IPS DF 4.7 (cell line): Measurements from ENCODE around the gene MKRN2OS.

Experiments used
- DNase-seq: peaks from one replicate; pipeline ENCODE4 v3.0.0-alpha.2; 2013; ENCODE audit warnings: low spot score; ENCODE audit errors: extremely low read depth

Gene MKRN2OS, protein sequence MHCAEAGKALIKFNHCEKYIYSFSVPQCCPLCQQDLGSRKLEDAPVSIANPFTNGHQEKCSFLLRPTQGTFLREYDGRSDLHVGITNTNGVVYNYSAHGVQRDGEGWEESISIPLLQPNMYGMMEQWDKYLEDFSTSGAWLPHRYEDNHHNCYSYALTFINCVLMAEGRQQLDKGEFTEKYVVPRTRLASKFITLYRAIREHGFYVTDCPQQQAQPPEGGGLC

DNA sequence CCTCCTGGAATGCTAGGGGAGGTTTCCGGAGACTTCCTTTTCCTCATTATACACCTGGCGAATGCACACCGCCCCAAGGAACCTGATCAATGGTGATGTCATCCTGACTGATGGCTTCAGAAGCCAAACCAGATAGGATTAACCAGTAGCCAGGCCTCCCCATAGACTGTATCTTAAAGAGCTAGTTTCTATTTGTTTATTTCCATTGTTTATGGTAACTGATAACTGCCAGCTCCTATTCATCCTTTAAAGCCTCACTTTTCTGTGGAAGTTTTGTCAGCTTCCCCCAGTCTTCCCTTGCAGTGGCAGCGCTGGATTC lies at the start of gene MKRN2OS:
Gene MKRN2OS (minus strand): TSS at position 27 of the 319 bp plus-strand sequence. CDS start 35 bp downstream, outside the sequence.
- DNase-seq: no peak

DNA sequence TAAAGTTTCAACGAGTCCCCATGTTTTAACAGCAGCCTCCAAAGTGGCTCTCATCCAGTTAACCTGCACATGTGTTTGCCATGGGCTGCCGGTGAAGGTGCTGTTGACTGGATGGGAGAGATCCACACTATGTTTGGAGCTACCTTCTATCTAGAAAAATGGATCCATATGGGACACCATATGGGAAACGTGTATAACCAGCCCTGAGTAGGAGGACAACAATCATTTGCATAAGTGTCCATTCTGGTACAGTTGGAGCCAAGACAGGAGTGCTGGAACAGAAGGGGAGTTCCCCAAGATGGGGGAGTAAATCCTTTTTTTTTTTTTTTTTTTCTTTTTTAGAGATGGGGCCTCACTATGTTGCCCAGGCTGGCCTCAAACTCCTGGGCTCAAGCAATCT lies 48.2 kb upstream of the MKRN2OS start:
- DNase-seq: no peak

DNA sequence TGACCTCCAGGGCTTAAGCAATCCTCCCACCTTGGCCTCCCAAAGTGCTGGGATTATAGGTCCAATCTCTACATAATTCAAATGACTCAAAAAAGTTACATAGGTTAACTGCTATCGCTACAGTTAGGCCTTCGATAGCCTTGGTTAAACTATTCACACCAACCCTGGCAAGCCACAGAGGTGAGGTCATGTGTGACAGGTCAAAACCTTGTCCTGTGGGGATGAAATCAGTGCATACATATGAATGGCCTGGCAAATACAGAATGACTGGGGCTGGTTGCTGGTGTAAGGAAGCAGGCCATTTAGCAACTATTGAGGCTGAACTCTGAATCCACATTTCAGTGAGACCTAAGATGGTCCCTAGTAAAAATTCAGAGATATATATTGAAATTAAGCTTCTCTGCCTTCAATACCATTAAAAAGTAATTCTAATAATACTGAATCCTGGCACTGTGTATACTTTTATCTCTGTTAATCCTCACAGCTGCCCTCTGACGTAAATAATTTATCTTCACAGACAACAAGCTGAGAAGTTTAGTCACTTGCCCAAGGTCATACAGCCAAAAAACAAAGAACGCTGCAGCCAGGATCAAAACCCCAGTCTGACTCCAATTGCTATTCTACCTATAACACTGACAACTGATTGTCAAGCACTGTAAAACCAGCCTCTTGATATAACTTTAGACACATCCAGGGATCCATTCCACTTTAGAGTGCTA lies 46.9 kb upstream of the MKRN2OS start:
- no peak for DNase-seq

DNA sequence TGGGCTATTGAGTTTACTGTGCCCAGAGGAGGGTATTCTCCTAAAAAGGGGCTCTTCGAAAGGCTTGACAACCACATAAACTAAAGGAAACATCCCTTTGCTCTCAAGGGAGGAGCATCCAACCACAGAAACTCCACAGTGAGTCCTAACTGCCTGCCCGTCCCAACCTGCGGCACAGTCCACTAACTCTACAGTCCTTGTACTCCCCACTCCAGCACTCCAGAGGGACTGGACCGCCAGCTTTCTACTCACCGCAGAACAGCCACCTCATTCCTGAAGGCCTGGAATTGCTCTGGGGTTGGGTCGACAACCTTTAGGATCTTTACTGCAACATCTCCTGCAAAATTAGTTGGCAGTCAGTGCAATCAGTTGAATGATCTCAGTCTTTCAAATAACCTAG lies 46.2 kb upstream of the MKRN2OS start:
- DNase-seq: no peak

DNA sequence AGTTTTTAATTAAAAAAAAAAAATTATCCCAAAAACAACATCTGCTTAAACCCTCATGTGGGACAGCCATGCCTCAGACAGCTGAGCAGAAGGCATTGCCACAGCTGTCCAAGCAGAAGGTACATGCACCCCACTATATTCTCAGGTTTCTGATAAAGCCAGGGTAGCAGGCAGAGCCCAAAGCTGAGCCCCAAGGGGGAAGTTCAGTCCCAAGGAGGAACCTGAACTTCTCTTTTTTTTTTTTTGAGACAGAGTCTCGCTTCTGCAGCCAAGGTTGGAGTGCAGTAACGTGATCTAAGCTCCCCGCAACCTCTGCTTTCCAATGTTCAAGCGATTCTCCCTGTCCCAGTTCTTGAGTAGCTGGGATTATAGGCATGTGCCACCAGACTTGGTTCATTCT lies 44.8 kb upstream of the MKRN2OS start:
- DNase-seq: no peak

DNA sequence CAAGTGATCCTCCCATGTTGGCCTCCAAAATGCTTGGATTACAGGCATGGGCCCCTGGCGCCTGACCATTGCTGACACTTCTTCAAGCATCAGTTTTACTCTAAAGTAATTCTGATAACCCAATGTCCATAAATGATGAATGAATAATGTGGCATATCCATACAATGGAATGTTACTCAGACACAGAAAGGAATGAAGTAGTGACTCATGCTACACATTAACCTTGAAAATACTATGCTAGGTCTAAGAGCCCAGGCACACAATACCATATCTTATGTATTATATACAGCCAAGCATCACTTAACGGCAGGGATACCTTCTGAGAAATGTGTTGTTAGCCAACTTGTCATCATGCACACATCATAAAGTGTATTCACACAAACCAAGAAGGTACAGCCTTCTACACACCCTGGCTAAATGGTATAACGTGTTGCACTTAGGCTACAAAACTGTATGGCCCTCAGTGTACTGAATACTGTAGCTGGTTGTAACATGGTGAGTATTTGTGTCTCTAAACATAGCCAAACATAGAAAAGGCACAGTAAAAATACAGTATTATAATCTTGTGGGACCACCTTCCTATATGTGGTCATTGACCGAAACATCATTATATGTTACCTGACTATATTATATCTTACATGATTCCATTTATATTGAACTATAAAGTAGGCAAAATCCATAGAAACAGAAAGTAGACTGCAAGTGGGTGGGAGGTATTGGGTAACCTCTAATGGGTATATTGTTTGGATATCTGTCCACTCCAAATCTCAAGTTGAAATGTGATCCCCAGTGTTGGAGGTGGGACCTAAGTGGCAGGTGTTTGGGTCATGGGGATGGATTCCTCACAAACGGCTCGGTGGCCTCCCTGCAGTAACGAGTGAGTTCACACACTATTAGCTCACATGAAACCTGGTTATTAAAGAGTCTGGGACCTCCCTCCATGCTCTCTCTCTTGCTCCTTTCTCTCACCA lies 43.0 kb upstream of the MKRN2OS start:
- DNase-seq: no peak

DNA sequence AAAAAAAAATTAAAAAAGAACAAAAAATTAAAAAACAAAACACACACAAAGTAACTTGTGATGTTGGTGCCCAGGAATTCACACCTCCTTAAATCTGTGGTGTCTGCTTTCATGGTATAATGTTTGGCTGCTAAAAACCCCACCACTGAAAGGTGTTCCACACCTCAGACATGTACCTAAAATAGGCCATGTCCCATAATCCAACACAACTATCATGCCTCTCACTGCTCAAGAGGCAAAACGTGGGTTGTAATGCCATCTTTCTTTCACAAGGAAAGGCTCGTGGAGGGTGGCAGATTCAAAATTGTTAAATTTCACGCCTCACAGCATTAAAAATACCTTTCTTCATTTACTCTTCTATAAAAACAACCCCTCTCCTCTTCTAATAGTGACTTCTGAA lies 41.1 kb upstream of the MKRN2OS start:
- no peak for DNase-seq

DNA sequence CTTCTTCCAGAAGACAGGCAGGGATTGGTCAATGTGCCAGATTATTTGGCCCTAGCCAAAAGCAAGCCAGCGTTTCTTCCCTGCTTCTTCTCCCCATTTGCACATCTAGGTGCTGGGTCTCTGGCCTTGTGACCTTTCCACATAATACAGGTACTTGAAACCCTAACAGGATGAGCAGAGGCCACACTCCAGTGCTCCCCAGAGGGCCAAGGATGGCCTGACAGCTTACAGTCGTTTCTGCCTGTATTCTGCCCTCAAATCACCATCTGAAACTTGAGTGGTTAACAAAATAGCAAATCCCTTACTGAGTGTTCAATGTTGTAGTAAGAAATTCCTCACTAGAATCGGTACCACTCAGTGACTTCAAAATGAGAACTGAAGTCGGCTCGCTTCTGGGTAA lies 40.7 kb upstream of the MKRN2OS start:
- no peak for DNase-seq

DNA sequence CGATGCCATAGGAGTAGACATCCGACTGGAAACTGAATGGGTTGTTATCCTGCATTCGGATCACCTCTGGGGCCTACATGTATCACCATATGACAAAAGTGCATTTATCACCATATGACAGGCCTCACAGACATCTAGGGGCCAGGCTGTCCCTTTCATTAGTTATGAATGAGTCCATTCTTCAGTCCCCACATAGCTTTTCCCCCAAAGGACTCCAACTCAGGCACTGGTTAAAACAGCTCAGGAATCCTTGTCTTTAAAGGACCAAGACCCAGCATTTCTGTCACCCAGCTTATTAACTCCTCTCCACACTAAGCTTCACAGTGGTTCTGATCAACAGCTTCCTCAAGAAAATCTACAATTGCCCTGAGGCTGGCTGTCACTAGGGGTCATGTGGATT lies 39.9 kb upstream of the MKRN2OS start:
- DNase-seq: no peak

DNA sequence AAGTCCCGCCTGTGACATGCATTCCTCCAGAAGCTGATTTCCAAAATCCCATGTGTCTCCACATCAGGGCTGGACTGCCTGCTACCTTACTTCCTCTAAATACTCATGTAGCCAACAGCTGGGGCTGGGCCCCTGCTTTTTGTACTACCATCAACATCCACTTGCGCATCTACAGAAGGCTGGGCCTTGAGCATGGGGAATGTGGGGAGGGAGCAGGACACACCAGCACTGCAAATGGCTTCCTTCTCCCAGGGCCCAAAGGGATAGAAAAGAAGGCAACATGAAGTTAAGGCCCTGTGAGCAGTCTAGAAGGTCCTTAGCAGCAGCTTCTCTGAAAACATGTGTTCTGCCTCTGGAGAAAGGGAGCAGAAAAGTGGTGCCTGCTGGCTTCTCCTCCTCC lies 38.8 kb upstream of the MKRN2OS start:
- no peak for DNase-seq

DNA sequence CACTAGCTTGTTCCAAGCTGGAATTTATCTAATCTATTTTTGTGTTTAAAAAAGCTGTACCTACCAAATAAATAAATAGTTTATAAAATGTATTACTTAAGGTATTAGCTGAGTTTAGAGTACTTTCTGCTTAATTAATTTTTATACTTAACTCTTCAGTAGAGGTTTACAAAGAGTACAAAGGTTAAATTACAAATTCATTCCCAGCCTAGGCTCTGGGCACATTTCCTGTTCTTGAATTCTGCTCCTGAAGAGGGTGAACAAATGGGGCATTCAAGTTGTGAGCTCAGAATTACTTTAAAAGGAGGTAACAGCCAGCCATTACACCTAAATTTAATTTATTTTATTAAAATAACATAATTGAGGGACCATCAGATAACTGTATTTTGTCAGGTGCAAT lies 38.0 kb upstream of the MKRN2OS start:
- DNase-seq: no peak

DNA sequence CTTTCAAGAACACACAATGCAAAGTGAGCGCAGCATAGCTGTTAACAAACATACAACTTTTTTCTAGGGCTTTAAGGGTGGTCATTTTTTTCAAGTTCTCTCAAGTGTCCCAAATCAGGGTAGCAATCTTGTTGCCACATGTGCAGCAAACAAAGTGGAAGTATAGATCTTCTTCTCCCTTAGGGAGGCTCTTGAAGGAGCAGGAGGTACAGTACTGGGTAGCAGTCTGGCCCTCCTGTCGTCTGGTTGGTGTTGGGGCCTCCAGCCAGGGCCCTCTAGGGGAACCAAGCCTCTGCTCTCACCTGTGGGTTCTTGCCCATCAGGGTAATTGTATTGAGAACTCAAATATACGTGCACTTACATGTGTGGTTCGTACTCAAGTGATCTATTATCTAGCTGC lies 37.4 kb upstream of the MKRN2OS start:
- no peak for DNase-seq

DNA sequence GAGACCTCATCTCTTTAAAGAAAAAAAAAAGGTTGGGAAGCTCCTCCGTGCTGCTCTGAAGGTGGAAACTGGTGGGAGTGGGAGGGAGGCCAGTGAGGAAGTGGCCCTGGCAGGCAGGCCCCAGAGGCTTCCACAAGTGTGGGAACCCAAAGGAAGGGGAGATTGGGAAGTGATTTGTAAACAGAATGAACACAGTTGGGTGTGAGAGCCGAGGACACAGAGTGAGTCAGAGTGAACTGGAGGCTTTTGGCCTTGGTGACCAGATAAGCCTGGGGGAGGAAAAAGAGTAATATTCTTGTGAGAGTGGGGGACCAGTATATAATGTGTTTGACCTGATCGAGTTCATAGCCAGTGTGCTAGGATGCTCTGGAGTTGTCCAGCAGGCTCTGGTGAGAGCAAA lies 34.6 kb upstream of the MKRN2OS start:
- no peak for DNase-seq

DNA sequence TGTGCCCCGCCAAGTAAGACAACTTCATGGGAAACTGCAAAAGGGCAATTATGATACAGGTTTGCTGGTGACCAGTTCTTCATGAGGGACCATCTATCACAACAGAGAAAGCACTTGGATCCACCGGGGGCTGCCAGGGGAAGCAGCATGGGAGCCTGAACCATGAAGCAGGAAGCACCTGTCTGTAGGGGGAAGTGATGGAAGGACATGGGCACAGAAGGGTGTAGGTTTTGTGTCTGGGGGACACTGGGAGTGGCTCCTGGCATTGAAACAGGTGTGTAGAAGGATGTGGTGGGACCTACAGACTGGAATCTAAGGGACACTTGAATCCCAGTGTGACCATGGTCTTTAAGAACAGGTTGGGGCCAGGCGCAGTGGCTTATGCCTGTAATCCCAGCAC lies 34.2 kb upstream of the MKRN2OS start:
- no peak for DNase-seq

DNA sequence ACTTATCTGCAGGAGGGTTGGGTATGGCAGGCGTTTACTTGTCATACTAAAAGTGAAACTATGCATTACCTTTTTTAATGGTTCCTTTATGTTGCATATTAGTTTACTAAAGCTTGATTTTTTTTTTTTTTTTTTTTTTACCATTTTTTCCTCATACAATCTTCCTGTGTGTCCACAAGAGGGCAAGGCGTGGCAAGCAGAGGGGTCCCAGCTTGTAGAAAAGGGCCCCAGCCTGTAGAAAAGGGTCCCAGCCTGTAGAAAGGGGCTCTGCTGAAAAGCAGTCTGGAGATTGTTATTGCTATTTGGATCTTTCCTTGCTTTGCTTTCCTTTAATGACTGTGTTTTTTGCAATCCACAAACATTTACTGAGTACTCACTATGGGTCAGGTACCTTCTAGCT lies 33.4 kb upstream of the MKRN2OS start:
- DNase-seq: no peak

DNA sequence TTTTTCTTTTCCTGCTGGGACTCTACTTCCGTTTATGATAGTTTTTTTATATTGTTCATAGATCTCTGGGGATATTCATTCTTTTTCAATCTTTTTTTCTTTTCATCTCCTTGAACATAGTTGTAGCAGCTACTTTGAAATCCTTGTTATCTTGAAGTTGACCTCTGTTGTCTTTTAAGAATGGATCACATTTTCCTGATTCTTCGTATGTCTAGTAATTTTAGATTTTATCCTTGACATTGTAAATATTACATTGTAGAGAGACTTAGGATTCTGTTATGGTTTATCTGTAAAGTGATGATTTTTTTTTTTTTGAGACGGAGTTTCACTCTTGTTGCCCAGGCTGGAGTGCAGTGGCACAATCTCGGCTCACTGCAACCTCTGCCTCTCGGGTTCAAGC lies 32.1 kb upstream of the MKRN2OS start:
- no peak for DNase-seq

DNA sequence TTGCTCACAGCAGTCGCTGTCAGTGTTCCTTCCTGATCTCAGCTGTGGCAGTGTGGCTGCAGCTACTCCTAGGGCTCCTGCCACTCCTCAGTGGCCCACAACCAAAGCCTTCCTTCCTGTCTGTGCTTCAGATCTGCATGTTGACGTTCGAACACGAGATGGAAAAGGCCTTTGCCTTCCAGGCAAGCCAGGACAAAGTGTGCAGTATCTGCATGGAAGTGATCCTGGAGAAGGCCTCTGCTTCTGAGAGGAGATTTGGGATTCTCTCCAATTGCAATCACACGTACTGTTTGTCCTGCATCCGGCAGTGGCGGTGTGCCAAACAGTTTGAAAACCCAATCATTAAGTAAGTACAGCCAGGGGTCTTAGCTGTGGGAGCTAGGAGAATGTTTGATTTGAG lies 29.4 kb upstream of the MKRN2OS start:
- no peak for DNase-seq

DNA sequence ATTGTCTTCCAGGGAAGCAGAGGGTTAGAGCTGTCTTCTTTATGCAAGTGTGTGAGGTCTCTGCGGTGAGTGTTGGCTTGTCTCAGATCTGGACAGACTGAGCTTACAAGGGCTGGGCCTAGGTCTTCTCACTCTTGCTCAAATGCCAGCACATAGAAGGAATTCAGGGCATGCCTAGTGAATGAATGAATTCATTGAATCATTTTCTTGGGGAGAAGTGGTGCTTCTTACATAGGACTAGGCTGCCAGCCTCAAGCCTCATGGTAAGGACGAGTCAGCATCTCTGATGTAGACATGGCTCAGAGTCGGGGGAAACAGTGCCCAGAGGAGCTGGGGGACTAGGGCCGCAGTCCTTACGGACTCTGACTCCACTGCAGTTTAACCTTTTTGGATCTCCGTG lies 28.8 kb upstream of the MKRN2OS start:
- DNase-seq: no peak

DNA sequence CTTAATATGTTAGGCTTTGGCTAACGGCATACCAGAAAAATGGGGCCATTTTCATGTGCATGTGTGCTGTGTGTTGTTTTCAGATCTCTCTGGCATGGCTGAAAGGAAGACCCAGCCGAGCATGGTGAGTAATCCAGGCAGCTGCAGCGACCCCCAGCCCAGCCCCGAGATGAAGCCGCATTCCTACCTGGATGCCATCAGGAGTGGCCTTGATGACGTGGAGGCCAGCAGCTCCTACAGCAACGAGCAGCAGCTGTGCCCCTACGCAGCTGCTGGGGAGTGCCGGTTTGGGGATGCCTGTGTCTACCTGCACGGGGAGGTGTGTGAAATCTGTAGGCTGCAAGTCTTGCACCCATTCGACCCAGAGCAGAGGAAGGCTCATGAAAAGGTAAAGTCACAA lies 26.7 kb upstream of the MKRN2OS start:
- no peak for DNase-seq

DNA sequence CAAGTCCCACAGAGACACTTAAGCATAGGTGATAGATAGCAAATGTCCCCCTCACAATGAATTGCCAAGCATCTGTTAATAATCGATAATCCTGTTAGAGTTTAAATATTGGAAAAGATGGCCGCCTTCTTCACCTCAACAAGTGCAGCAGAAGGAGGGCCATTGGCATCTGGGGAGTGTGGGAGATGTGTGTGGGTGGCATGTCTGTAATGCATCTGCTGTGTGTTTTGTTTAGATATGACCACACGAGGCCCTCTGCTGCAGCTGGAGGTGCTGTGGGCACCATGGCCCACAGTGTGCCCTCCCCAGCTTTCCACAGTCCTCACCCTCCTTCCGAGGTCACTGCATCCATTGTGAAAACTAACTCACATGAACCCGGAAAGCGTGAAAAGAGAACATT lies 24.5 kb upstream of the MKRN2OS start:
- no peak for DNase-seq

DNA sequence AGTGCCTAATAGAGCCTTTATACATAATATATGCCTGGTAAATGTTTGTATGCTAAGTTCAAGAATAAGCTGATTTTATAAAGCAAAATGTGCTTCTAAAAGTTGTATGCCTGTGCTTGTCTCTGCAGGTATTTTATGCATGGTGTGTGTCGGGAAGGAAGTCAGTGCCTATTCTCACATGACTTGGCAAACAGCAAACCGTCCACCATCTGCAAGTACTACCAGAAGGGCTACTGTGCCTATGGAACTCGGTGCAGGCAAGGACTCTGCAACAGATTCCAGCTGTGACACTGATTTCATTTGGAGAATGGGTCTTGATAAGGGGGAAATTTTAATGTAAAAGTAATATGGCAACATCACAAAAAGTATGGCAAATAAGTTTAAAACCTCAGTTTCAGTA lies 23.4 kb upstream of the MKRN2OS start:
- DNase-seq: no peak

DNA sequence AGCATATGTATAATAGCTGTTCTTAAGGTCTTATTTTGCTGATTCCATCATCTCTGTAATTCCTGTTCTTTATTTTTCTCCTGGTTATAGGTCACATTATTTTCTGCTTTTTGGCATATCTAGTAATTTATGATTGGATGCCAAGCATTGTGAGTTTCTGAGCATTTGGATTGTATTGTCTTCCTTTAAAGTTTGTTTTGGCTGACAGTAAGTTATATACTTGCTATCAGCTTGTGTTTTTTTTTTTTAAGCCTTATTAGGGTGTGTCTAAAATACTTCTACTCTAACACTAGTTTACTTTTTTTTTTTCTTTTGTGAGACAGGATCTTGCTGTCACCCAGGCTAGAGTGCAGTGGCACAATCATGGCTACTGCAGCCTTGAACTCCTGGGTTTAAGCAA lies 21.7 kb upstream of the MKRN2OS start:
- DNase-seq: no peak
